GM19452 (cell line): ENCODE measurements around the gene SYNRG.
"Not testable (repeated sequence)": the region's sequence is repeated elsewhere in the genome, so short reads cannot be mapped to it uniquely, and the experiment has no call there.

Experiments
- ATAC-seq: cut with Tn5 transposase; IDR thresholded peaks from one replicate; pipeline ENCODE4 v1.9.1; 2021; ENCODE audit not compliant: unreplicated experiment

Gene SYNRG

DNA sequence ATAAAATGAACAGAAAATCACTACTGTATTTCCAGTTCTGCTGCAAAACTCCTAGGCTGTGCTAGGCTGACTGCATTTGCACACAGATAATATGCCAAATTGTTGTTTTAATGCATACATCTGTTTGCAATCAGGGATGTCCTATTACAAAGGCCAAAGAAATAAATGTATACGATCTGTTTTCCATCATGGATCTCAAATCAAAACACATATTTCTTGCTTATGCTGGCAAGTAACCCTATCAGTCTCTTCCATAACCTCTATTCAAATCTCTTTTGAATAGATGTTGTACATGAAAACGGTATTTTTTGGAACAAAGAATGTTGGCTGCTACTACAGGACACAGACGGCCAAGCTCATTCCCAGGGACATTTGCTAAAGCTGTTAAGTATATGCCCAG is 62.9 kb downstream of the SYNRG start:
- no peak for ATAC-seq

DNA sequence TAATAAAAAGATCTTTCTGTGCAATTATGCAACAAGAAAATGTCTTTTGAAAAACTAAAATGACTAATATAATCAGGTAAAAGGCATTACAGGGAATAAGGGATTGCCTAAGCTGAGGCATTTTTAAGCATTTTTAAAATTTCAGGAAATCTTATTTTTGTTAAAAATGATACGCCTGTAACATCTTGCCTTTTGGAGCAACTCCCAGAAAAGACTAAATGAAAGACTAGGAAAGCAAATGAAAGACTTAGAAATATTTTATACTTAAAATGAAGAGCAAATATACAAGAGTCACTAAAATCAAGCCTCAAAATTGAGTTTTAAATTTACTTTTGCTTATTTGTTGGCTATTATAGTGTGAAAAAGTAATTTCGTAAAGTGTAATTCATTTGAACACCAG is 63.7 kb downstream of the SYNRG start:
- no peak for ATAC-seq

DNA sequence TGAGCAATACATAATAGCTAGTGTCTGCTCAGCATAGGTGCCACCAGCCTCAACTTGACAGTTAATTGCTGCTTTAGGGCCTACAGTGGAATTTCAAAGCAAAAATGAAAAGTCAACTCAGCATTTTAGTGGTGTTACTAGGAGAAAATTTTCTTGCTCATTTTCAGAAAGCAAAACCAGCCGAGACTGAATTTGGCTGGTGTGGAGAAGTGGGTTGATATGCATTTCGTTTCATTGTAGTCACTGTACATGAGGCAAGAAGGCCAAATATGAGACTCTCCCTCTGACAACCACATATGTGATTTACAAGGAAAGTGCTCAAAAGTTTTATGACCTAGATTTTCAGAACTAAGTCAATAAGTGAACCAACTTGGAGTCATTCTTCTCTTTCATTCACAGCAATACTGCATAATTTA is 65.6 kb downstream of the SYNRG start:
- no peak for ATAC-seq

DNA sequence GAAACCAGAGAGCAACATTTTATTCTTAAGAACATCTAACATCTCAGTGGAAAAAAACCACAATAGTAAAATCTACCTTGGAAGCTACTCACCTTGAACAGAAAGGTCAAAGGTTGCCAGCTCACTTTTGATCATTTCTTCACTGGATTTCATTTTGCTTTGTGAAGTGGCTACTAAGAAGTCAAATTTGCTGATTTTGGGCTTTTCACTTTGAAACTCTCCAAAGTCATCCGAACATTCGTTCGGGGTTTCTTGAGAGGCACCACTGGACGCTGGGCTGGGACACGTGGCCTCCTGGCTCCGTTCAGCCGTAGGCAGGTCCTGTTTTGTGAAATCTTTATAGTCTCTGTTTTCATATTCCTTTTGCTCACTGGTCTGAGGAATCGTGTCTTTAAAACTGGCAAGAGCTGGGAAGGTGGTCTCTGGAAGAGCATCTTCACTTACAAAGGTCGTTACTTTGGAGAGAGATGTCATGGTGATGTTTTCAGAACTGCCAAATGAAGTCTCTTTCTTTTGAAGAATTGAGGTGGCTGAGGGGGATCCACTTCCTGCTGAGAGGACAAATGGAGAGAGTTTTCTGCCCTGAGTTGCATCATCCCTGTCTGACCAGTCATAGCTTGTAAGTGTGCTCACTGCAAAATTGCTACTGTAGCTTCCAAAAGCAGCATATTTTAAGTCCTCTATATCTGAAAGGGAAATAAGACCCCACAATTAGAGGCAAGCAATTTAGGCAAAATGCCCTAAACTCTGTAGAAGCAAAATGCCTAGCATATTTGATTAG is 67.1 kb downstream of the SYNRG start:
- ATAC-seq = no peak

DNA sequence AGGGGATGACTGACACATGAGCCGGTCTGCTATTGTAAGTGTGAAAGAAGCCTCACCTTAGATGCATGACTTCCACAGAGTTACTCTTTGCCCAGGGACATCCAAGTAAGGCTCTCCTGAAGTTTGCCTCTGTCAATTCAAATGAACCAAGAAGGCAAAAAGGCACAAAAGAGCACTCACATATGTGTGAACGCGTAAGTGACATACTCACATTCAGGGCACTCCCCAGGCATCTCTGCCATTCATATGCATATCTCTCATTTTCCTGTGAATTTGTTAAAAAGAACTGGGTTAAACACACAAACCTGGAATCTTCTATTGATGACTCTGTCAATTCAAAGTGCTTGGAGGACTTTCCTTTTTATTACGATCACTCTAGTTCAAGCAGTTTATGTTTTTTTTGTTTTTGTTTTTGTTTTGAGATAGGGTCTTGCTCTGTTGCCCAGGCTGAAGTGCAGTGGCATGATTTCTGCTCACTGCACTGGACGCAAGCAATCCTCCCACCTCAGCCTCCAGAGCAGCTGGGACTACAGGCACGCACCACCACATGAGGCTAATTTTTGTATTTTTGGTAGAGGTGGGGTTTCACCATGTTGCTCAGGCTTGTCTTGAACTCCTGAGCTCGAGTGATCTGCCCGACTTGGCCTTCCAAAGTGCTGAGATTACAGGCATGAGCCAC is 70.1 kb downstream of the SYNRG start:
- ATAC-seq = no peak

DNA sequence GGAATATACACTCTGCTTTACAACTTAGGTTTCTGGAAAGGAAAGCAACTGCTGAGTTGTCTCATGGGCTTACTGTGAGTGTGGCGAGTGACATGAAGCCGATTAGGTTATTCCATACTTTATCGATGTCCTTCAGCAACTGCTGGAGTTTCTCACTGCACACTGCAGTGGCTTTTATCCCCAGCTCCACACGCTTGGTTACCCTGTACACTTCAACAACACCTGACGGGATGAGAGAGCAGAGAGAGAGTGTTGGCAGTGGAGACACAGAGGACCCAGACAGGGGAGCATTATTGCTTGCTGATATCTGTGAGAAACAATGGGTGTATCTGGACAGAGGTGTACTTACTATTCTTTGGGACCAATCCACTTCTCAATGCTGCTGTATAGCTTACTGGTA is 73.3 kb downstream of the SYNRG start:
- ATAC-seq = no peak

DNA sequence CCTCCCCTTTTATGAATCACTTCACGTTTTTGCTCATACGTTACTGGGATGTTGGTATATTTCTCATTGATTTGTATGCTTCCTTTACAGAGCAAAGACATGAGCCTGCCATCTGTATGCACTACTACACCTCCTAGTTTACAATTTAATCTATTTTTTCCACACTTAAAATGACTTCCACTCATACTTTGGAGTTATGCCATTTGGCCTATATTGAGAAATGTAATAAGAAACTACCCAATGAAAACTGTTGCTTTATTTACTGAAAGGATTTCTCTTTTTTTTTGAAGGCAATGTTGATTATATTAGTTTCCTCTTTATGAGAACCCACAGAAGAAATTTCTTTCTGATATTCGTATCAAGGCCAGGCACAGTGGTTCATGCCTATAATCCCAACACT is 76.5 kb downstream of the SYNRG start:
- ATAC-seq = no peak

DNA sequence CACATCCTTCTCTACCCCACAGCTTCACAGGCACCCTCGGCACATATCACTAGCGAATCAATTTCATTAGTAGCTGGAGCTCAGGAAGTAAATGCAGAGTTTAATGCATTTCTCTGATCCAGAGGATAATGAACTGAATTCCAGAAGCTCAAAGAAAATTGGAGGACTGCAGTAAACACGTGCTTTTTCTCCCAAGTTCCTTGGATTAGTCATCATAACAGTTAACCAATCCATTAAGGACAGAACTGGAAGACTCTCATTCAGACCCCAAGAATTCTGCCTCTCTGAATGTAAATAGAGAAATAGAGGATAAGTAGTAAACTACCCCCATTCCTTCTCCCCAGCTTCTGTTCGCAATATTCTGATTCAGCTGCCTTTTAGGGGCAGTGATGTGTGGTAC is 78.8 kb downstream of the SYNRG start:
- no peak for ATAC-seq

DNA sequence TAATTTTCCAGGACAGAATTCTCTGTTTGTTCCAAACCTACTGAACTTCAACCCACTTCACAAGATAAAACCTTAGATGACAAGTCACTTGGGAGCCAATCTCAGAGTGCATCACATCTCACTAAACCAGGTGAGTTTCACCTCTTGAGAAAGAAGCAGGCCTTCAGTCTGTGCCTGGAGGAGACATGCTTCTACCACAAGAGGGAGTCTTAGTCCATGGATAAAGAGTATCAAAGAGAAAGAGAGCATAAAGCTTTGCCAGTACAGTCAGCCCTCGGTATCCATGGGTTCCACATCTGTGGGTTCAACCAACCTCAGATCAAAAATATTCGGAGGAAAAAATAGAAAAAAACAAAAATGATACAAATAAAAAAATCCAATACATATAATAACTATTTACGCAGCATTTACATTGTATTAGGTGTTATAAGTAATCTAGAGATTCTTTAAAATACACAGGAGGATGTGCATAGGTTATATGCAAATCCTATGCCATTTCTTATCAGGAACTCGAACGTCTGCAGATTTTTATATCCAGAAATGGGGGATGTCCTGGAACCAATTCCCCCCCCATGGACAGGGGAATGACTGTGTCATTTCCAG is 81.9 kb downstream of the SYNRG start:
- ATAC-seq = no peak

DNA sequence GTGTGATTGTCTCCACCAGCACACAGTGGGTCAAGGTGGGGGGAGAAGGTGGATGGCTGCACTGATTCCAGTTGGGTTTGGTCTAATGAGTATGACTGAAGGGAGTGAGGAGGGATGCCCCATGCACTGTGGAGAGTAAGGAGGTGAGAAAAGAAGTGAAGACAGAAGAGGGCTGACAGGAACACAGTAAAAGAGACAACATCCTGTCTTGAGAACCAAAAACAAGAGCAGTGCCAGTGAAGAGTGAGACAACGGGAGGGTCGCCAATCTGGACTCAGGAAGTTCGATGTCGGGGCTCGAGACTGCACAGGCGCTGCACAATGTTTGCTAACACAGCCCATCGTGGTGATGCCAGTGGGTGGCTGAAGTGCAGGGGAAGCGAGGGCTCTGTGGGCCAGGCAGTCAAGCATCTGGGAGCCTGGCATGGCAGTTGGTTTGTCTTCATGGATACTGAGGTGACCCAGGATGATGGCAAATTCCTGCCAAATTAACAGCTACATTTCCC is 85.5 kb downstream of the SYNRG start:
- ATAC-seq = no peak

DNA sequence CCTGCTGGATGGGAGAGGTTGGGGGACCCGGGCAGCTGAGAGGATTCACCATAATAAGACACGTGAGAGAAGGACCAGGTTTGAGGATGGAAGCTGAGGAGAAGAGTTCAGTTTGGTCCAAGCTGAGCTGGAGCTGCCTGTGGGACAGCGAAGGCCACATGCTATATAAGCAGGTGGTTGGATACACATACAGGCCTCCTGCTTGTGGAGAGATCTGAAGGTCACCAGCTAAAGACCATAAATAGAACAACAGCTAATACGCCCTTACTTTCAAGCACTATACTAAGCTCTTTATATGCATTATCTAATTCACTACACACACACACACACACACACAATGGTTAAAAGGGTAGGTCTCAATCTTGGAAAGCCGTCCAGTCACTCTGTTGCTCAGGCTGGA is 87.4 kb downstream of the SYNRG start:
- no peak for ATAC-seq

DNA sequence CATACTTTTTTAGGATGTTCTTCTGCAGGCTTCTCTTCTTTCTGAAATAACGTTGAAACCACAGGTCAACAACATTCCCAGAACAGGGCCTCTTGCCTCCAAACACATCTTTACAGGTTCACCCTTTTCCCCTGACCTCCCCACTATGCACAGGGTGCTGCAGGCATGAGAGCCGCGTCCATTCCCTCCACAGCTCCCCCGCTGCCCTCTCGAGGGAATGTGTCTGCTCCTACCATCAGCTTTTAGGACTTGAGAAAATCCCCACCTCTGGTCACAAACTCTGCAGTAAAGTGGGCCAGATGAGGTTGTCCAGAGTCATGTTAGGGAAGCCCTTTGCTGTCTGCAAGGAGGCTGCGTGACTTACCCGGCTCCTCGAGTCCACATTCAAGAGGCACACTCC is 89.0 kb downstream of the SYNRG start:
- no peak for ATAC-seq

DNA sequence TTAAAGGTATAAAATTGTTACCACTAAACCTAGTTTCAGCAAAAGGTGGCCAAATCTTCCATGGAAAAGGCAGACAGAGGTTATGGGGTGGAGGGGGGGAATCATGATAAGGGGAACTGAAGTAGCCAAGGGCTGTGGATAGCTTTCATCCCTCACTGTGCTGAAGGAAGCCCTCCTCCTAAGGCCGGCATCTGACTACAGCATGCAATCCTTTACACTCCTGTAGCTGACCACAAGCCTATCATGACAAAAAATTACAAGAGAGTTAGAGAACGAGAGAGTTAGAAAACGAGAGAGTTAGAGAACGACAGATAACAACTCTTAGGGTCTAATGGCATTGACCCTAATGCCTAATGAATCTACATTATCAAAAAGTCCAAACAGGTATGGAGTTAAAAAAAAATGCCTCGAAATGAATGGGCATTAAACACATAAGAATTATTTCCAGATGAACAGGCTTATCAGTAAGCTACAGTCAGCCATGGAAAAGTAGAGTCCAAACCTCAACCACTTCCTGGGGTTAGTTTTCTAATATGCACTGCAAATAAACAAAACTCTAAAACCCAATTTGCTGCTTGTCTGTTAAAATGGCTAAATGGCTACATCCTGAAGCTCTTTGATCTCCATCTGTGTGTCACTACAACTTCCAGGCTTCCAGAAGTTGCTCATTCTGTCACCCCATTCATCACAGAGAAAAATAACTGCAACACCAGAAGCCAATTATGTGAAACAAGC is 89.8 kb downstream of the SYNRG start:
- ATAC-seq = no peak

DNA sequence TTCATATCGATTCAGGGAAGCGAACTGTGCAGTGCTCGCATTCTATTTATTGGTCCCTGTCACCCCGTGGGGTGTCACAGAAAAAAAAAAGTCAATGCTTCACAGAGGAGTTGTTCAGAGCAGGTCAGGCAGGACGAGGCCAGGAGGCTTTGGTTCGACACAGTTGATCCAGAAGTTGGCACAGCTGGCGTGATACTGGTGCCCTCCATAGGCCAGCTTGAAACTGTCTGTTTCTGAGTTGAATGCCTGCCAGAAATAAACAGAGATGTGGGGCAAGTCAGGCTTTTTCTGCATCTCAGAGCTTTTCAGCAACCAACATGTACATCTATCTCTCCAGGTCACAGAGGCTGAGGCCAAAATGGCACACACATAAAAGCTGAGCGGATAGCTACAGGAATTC is 90.4 kb downstream of the SYNRG start:
- no peak for ATAC-seq

DNA sequence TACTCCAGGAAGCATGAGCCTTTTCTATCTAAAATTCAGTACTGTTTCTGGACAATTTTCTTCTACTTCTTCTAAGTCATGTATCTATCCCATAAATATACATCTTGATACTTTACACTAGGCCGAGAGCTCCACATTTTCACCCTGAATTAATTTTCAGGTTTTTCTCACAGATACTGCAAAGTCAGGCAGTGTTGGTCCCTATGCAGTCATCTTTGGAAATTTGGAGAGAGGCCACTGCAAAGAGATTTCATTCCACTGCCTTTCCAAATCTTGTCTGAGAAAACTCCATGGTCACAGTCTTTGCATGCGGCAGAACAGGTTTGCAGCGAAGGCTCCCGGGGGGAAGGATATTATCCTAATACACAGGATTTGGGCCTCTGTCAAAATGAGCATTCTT is 91.3 kb downstream of the SYNRG start:
- no peak for ATAC-seq

DNA sequence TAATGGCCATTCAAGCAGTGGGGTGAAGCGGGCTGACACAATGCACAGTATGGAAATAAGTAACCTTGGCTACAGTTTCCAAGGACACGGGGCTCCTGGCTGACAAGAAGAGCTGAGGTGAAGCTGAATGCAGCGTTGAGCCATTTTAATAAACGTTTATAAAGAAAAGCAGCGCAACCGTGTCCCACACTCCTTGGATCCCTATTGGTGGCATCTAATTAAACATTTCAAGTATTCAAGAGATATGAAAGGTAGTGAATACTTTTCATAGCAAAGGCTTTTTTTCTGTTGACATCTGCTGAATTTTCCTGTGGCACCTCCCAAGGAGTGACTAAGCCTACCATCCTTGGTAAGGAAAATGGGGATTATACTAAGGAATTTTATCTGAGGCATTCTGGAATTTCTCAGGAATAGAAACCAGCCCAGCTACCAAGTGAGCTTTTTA is 93.1 kb downstream of the SYNRG start:
- no peak for ATAC-seq

DNA sequence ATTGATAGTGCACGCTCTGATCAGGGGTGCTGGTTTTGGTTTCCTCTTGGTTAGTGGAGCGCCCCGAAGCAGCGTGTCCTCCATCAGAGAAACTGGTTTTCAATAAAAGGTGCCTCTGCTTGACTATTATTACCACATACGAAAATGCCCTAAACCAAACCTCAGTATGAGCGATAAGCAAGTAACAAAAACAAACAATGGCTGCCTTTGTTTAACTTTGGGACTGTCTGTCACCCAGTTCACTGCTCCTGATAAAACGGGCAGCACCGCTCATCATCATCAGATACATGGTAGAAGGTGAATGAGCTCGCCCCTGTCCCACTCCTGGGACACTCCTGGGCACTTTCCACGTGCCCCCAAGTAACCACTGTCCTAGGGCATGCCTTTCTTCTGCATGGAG is 95.5 kb downstream of the SYNRG start:
- no peak for ATAC-seq

DNA sequence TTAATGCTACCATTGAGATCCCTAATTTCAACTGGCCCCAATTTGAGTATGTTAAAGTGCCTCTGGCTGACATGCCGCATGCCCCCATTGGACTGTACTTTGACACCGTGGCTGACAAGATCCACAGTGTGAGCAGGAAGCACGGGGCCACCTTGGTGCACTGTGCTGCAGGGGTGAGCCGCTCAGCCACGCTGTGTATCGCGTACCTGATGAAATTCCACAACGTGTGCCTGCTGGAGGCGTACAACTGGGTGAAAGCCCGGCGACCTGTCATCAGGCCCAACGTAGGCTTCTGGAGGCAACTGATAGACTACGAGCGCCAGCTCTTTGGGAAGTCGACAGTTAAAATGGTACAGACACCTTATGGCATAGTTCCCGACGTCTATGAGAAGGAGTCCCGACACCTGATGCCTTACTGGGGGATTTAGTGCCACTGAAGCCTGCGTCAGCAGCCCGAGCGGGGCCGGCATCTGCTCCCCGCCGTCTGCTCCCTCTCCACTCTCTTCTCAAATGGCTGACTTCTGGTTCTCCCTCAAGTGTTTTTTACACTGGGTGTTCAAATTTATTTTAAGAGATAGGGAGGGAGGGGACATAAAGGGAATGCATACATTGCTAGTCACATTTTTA is 96.7 kb downstream of the SYNRG start:
- ATAC-seq = no peak

DNA sequence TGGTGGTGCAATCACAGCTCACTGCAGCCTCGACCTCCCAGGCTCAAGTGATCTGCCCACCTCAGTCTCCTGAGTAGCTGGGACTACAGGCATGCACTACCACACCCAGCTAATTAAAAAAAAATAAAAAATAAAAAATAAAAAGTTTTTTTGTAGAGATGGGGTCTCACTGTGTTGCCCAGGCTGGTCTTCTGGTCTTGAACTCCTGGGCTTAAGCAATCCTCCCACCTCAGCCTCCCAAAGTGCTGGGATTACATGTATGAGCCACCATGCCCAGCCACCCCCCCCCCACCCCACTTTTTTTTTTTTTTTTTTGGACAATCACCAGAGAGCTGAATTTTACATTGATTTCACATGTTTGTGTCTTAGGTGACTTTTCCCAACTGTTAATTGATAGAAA is 97.6 kb downstream of the SYNRG start:
- ATAC-seq = not testable (repeated sequence)

DNA sequence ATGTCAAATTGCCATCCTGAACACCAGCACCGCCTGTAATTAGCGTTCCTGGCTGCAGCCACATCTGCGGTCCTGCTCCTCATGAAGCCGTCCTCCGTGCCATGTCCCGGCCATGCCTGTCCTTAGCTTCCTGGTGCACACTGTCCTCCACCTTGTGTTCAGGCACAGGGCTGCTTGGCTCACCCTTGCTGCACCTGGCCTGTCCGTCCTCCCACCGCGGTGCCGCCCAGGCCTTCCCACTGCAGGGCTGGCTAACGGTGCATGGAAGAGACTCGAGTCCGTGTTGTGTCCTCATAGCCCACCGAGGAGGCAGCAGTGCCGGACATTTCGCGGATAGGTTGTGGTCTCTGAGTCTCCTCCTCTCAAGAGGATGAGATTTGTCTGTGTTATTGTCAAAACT is 99.2 kb downstream of the SYNRG start:
- ATAC-seq = no peak

DNA sequence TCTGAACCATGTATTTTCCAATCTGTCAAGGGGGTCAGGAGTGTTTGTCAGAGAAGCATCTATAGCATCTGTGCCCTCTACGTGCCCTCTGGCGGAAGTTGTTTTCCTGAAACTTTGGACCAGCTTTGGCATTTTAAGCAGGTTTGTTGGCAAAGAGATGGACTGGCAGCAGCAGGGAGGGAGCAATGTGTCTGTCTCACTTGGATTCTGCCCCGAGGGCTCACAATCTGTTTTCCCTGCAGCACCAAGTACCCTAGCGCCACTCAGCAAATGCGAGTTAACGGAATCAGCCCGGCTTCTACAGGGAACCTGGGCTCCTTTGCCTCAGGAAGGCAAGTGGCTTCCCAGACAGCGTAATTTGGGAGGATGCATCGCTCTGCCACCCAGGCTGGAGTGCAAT is 102.1 kb downstream of the SYNRG start:
- ATAC-seq = no peak
